H1 (cell line): ENCODE measurements around the gene CHAC1. TPM values are rescaled to one million over a fixed set of nuclear protein-coding genes. Genes with fewer than 3 reads are reported as not detected.

Source experiments
- CTCF ChIA-PET: fragments of 300-600 bp; sonication (Branson Sonifier 250); formaldehyde crosslinking; loops from one replicate; lab custom pipeline; 2021; ENCODE audit not compliant: partially characterized antibody; lab: Charles Lee
- POLR2A ChIA-PET: fragments of 300-600 bp; sonication (Branson Sonifier 250); formaldehyde crosslinking; loops from one replicate; lab custom pipeline; 2021; ENCODE audit warnings: inconsistent platforms; ENCODE audit not compliant: partially characterized antibody; lab: Charles Lee
- DNase-seq, 2 experiments: peaks; one replicate each; pipeline versions ENCODE4 v3.0.0 to v3.0.0-alpha.2; 2010 to 2022; ENCODE audit warnings: low spot score in 2 of 2, low read depth in 1 of 2, mixed read lengths in 1 of 2
- FAIRE-seq: peaks from 2 replicates; lab custom pipeline; 2011; peaks lifted over from hg19 to GRCh38; lab: Jason Lieb, UNC
- H2AFZ ChIP-seq: 2 replicates; pipeline ENCODE4 v1.8.1; 2012; ENCODE audit warnings: low read length, inconsistent platforms
- H2AK5ac ChIP-seq: 2 replicates; pipeline ENCODE4 v1.6.1; 2013; ENCODE audit warnings: low read depth, low read length
- H2BK120ac ChIP-seq: replicated peaks from 2 replicates; pipeline ENCODE3; 2013; ENCODE audit warnings: low read depth, low read length, inconsistent platforms
- H2BK12ac ChIP-seq: 2 replicates; pipeline ENCODE4 v1.6.1; 2013; ENCODE audit warnings: low read depth, low read length
- H2BK15ac ChIP-seq: 2 replicates; pipeline ENCODE4 v1.6.1; 2013; ENCODE audit warnings: low read length
- H2BK20ac ChIP-seq: 2 replicates; pipeline ENCODE4 v1.6.1; 2013; ENCODE audit warnings: low read length
- H2BK5ac ChIP-seq: 2 replicates; pipeline ENCODE4 v1.6.1; 2013; ENCODE audit warnings: low read depth, low read length
- H3K14ac ChIP-seq: 2 replicates; pipeline ENCODE4 v1.6.1; 2013; ENCODE audit warnings: inconsistent platforms; ENCODE audit not compliant: insufficient read length
- H3K18ac ChIP-seq: 2 replicates; pipeline ENCODE4 v1.6.1; 2013; ENCODE audit warnings: low read length; ENCODE audit errors: extremely low read depth
- H3K23ac ChIP-seq: 2 replicates; pipeline ENCODE4 v1.6.1; 2013; ENCODE audit warnings: inconsistent platforms; ENCODE audit not compliant: insufficient read length
- H3K23me2 ChIP-seq: 2 replicates; pipeline ENCODE4 v1.6.1; 2013; ENCODE audit warnings: low read depth, low read length
- H3K27ac ChIP-seq: 2 replicates; pipeline ENCODE4 v1.6.1; 2011; ENCODE audit warnings: low read depth, low read length, inconsistent platforms
- H3K27me3 ChIP-seq, 4 experiments: replicated peaks in 1 of 4; 1 replicate in 1 of 4; 2 replicates in 3 of 4; pipeline versions ENCODE4 v1.6.1 to v1.8.1; 2011 to 2013; ENCODE audit warnings: low read length in 3 of 4, mild to moderate bottlenecking in 3 of 4, inconsistent platforms in 2 of 4, mixed read lengths in 2 of 4, moderate library complexity in 1 of 4; ENCODE audit not compliant: control insufficient read depth in 3 of 4, insufficient read depth in 3 of 4; ENCODE audit errors: extremely low read depth in 1 of 4
- H3K36me3 ChIP-seq, 4 experiments: 2 replicates each; pipeline versions ENCODE4 v1.6.1 to v1.8.1; 2011 to 2013; ENCODE audit warnings: mild to moderate bottlenecking in 4 of 4, low read length in 3 of 4, moderate library complexity in 2 of 4, control low read depth in 1 of 4, inconsistent platforms in 1 of 4; ENCODE audit not compliant: insufficient read depth in 4 of 4, control insufficient read depth in 2 of 4
- H3K4ac ChIP-seq: replicated peaks from 2 replicates; pipeline ENCODE3; 2013; ENCODE audit warnings: low read length, low read depth, mixed read lengths, inconsistent platforms; ENCODE audit not compliant: insufficient read length
- H3K4me1 ChIP-seq, 4 experiments: replicated peaks in 1 of 4; 1 replicate in 1 of 4; 2 replicates in 3 of 4; pipeline versions ENCODE4 v1.6.1 to v1.8.1; 2011 to 2013; ENCODE audit warnings: low read length in 3 of 4, inconsistent platforms in 2 of 4, mixed read lengths in 1 of 4; ENCODE audit not compliant: insufficient read depth in 4 of 4, control insufficient read depth in 3 of 4
- H3K4me2 ChIP-seq, 2 experiments: 2 replicates each; pipeline versions ENCODE4 v1.6.1 to v1.8.1; 2011 to 2013; ENCODE audit warnings: low read depth in 2 of 2, low read length in 2 of 2, control low read depth in 1 of 2, inconsistent platforms in 1 of 2, mild to moderate bottlenecking in 1 of 2; ENCODE audit not compliant: insufficient read depth in 1 of 2
- H3K4me3 ChIP-seq, 4 experiments: fragments of 200-600, 300-600 bp in 1 of 4; sonication (generic), shearing (Covaris generic), sonication (Bioruptor Twin) in 1 of 4; 2 replicates each; pipeline versions ENCODE4 v1.5.1 to v1.8.1; 2011 to 2016; ENCODE audit warnings: low read length in 4 of 4, low read depth in 3 of 4, control low read depth in 2 of 4, inconsistent platforms in 2 of 4, mild to moderate bottlenecking in 2 of 4, mixed read lengths in 1 of 4, moderate library complexity in 1 of 4; ENCODE audit not compliant: insufficient read depth in 2 of 4; ENCODE audit errors: extremely low read depth in 1 of 4
- H3K56ac ChIP-seq: replicated peaks from 2 replicates; pipeline ENCODE3; 2013; ENCODE audit warnings: low read depth, mild to moderate bottlenecking, mixed read lengths, low read length, inconsistent platforms; ENCODE audit not compliant: insufficient read length
- H3K79me1 ChIP-seq: 2 replicates; pipeline ENCODE4 v1.6.1; 2013; ENCODE audit warnings: low read depth, low read length, control low read depth
- H3K79me2 ChIP-seq, 2 experiments: 2 replicates each; pipeline versions ENCODE4 v1.6.1 to v1.8.1; 2012 to 2013; ENCODE audit warnings: low read length in 2 of 2, mild to moderate bottlenecking in 2 of 2, inconsistent platforms in 1 of 2; ENCODE audit not compliant: insufficient read depth in 2 of 2, control insufficient read depth in 1 of 2
- H3K9ac ChIP-seq, 4 experiments: replicated peaks in 1 of 4; 1 replicate in 1 of 4; 2 replicates in 3 of 4; pipeline versions ENCODE4 v1.6.1 to v1.8.1; 2011 to 2013; ENCODE audit warnings: low read depth in 3 of 4, low read length in 3 of 4, control low read depth in 2 of 4, mild to moderate bottlenecking in 2 of 4, moderate library complexity in 2 of 4, inconsistent platforms in 1 of 4; ENCODE audit errors: extremely low read depth in 1 of 4
- H3K9me3 ChIP-seq, 2 experiments: 2 replicates each; pipeline versions ENCODE4 v1.6.1 to v1.8.1; 2012 to 2013; ENCODE audit warnings: mild to moderate bottlenecking in 2 of 2, moderate library complexity in 2 of 2, control low read depth in 1 of 2, inconsistent platforms in 1 of 2, low read depth in 1 of 2, low read length in 1 of 2, mixed read lengths in 1 of 2; ENCODE audit not compliant: insufficient read depth in 2 of 2
- H4K20me1 ChIP-seq, 2 experiments: replicated peaks in 1 of 2; 2 replicates each; pipeline versions ENCODE3 to v1.8.1; 2011 to 2013; ENCODE audit warnings: inconsistent platforms in 2 of 2, low read length in 2 of 2, mild to moderate bottlenecking in 1 of 2; ENCODE audit not compliant: insufficient read depth in 2 of 2, control insufficient read depth in 1 of 2
- H4K5ac ChIP-seq: 2 replicates; pipeline ENCODE4 v1.6.1; 2013; ENCODE audit warnings: low read length, low read depth, mixed read lengths, inconsistent platforms; ENCODE audit not compliant: insufficient read length
- H4K8ac ChIP-seq: 2 replicates; pipeline ENCODE4 v1.8.0; 2013; ENCODE audit warnings: mild to moderate bottlenecking, moderate library complexity, low read length, inconsistent platforms; ENCODE audit not compliant: insufficient read depth; ENCODE audit errors: extremely low read depth
- H4K91ac ChIP-seq: replicated peaks from 2 replicates; pipeline ENCODE3; 2013; ENCODE audit warnings: low read length, mixed read lengths, inconsistent platforms; ENCODE audit not compliant: insufficient read length
- CTBP2 ChIP-seq: IDR thresholded peaks from 2 replicates; pipeline ENCODE4 v1.7.0; 2011; ENCODE audit warnings: borderline replicate concordance, mild to moderate bottlenecking, moderate library complexity, mixed read lengths, low read length; ENCODE audit not compliant: insufficient read depth, insufficient read length
- NRF1 ChIP-seq: IDR thresholded peaks from 2 replicates; pipeline ENCODE4 v1.6.1; 2011; ENCODE audit warnings: mild to moderate bottlenecking, low read depth, low read length, improper control_type of control experiment
- ZNF274 ChIP-seq: IDR thresholded peaks from 2 replicates; pipeline ENCODE4 v1.7.0; 2012; ENCODE audit warnings: low read length, borderline replicate concordance; ENCODE audit errors: extremely low read depth
- WGBS, 2 experiments: shearing (Covaris generic) in 1 of 2; methylation state at CpG; one replicate each; pipeline versions ENCODE4 v1.1.6 to v1.1.7; 2013 to 2015; ENCODE audit warnings: low lambda C conversion rate in 2 of 2, mixed read lengths in 2 of 2, inconsistent platforms in 1 of 2, low coverage in 1 of 2, missing lambda C conversion rate in 1 of 2; ENCODE audit not compliant: insufficient replicate concordance in 2 of 2, insufficient coverage in 1 of 2, insufficient read length in 1 of 2; ENCODE audit errors: extremely low coverage in 1 of 2, missing lambda C conversion rate in 1 of 2; 5-methylcytosine and 5-hydroxymethylcytosine counted together
- polyA plus RNA-seq, 7 experiments: library from polyadenylated mRNA; depleted of rRNA in 3 of 7; stranded (reverse) in 5 of 7; unstranded in 2 of 7; fragments of >200 nt in 5 of 7; fragments of 200-250 nt in 2 of 7; gene quantifications; 1 replicate in 5 of 7; 2 replicates in 1 of 7; 4 replicates in 1 of 7; pipeline versions ENCODE4 v1.2.1 to v1.2.3, GENCODE V29; 2011 to 2013; ENCODE audit warnings: missing spikeins in 2 of 7, mixed read lengths in 2 of 7
- total RNA-seq: library from RNA; stranded (reverse); fragmentation: NEBNext Ultra II Directional; extraction: Animal tissue kit (Norgen Biotek cat#: 25700); gene quantifications from 2 replicates; pipeline ENCODE4 v1.2.1, GENCODE V29; 2021

The CHAC1 gene
- total and polyA plus RNA-seq, 2 of the 8 experiments (the other 6 are each of a cell fraction or from before 2014, with no cell fraction given): 34.3 to 159 TPM

- FAIRE-seq (no peak), DNase-seq (no peak)
- Histone ChIP-seq H4K91ac (no peak overlapping the region), H3K23ac (no peak overlapping the region), H3K4me1 (no peaks in the 10 kb centered on the region), H3K27me3 (no peaks in the 10 kb centered on the region), H2BK120ac (no peak overlapping the region), H4K5ac (no peak overlapping the region), H3K79me2 (no peaks in the 10 kb centered on the region), H3K36me3 (peaks cover 33 to 80% (median 67%) of the 10 kb centered on the region in 4 experiments), H3K4me2 (no peak overlapping the region), H4K20me1 (peaks cover 3 to 4% of the 10 kb centered on the region in 2 experiments), H3K27ac (no peak overlapping the region), H3K4ac (no peak overlapping the region), H3K79me1 (no peaks in the 10 kb centered on the region; the same call in 1 of the 2 replicates), H3K23me2 (no peaks in the 10 kb centered on the region), H2BK12ac (no peak overlapping the region), H2BK15ac (no peak overlapping the region), H3K56ac (no peak overlapping the region), H3K14ac (no peak overlapping the region), H3K4me3 (no peak overlapping the region), H4K8ac (no peak overlapping the region), H2BK5ac (no peak overlapping the region), H2BK20ac (no peak overlapping the region), H3K18ac (no peak overlapping the region), H3K9ac (no peak overlapping the region), H3K9me3 (no peaks in the 10 kb centered on the region), H2AFZ (no peak overlapping the region), H2AK5ac (no peak overlapping the region)
- TF ChIP-seq NRF1: no peak
- TF ChIP-seq CTBP2: no peak
- TF ChIP-seq ZNF274: no peak
- POLR2A ChIA-PET: interaction anchor here (0.8 to 2.1 kb wide), 3 partner anchors 24 to 48 kb away, joined by 3 to 6 read pairs (median 4); partner anchors contain the start of gene CHAC1
- CTCF ChIA-PET: interaction anchor here (1.0 to 3.3 kb wide), 4 partner anchors 8 to 77 kb away, joined by 3 to 14 read pairs (median 11); no protein-coding TSS in a partner anchor
- WGBS, 2 experiments: 91% methylated on average over 2 of the region's 3 CpGs; no CpG with 5 or more reads in 1 of the 2 experiments
Observed at GRCh38 chr15:40981186-40981585, 27.9 kb downstream of the CHAC1 start.
